H9 (cell line): ENCODE measurements around the gene FEN1. TPM values are rescaled to one million over a fixed set of nuclear protein-coding genes. Genes with fewer than 3 reads are reported as not detected.

ENCODE experiments used
- DNase-seq: peaks from one replicate; pipeline ENCODE4 v3.0.0-alpha.2; 2017
- H2AFZ ChIP-seq: one replicate; pipeline ENCODE4 v1.6.1; 2013; ENCODE audit warnings: mild to moderate bottlenecking, low read length, control low read depth, moderate library complexity
- H2AK5ac ChIP-seq: 2 replicates; pipeline ENCODE4 v1.6.1; 2013; ENCODE audit warnings: low read length, control low read depth, mixed read lengths; ENCODE audit not compliant: insufficient read length
- H2BK120ac ChIP-seq: one replicate; pipeline ENCODE4 v1.6.1; 2013; ENCODE audit warnings: low read depth, mild to moderate bottlenecking, low read length, control low read depth, inconsistent platforms; ENCODE audit not compliant: poor library complexity, severe bottlenecking
- H2BK12ac ChIP-seq: 2 replicates; pipeline ENCODE4 v1.6.1; 2013; ENCODE audit warnings: low read length, control low read depth, mixed read lengths, low read depth; ENCODE audit not compliant: insufficient read length
- H2BK15ac ChIP-seq: 2 replicates; pipeline ENCODE4 v1.6.1; 2013; ENCODE audit warnings: low read depth, low read length, control low read depth
- H2BK20ac ChIP-seq: one replicate; pipeline ENCODE4 v1.6.1; 2013; ENCODE audit warnings: low read depth, mild to moderate bottlenecking, low read length, control low read depth, inconsistent platforms; ENCODE audit not compliant: poor library complexity, severe bottlenecking
- H2BK5ac ChIP-seq: 2 replicates; pipeline ENCODE4 v1.6.1; 2013; ENCODE audit warnings: low read length, control low read depth, mixed read lengths; ENCODE audit not compliant: insufficient read length
- H3K14ac ChIP-seq: 2 replicates; pipeline ENCODE4 v1.6.1; 2013; ENCODE audit warnings: low read length, control low read depth; ENCODE audit not compliant: insufficient read depth
- H3K18ac ChIP-seq: 2 replicates; pipeline ENCODE4 v1.6.1; 2013; ENCODE audit warnings: low read depth, mild to moderate bottlenecking, mixed read lengths, low read length, control low read depth; ENCODE audit not compliant: insufficient read length
- H3K23ac ChIP-seq: 2 replicates; pipeline ENCODE4 v1.6.1; 2013; ENCODE audit warnings: low read length, control low read depth, mixed read lengths, low read depth; ENCODE audit not compliant: insufficient read length
- H3K23me2 ChIP-seq: 2 replicates; pipeline ENCODE4 v1.6.1; 2013; ENCODE audit warnings: low read depth, mild to moderate bottlenecking, mixed read lengths, low read length, control low read depth; ENCODE audit not compliant: insufficient read length, poor library complexity, severe bottlenecking
- H3K27ac ChIP-seq: 2 replicates; pipeline ENCODE4 v1.5.1; 2013; ENCODE audit warnings: low read length, control low read depth, mixed read lengths, low read depth; ENCODE audit not compliant: insufficient read length
- H3K27me3 ChIP-seq: 2 replicates; pipeline ENCODE4 v1.6.1; 2013; ENCODE audit warnings: low read length, control low read depth, inconsistent platforms; ENCODE audit not compliant: insufficient read depth
- H3K4ac ChIP-seq: 2 replicates; pipeline ENCODE4 v1.6.1; 2013; ENCODE audit warnings: low read depth, mild to moderate bottlenecking, control low read depth, inconsistent platforms, low read length, moderate library complexity
- H3K4me1 ChIP-seq: 2 replicates; pipeline ENCODE4 v1.6.1; 2013; ENCODE audit warnings: low read length, control low read depth, inconsistent platforms; ENCODE audit not compliant: insufficient read depth
- H3K4me2 ChIP-seq: 2 replicates; pipeline ENCODE4 v1.6.1; 2013; ENCODE audit warnings: low read length, control low read depth, mixed read lengths; ENCODE audit not compliant: insufficient read length, insufficient read depth
- H3K56ac ChIP-seq: 2 replicates; pipeline ENCODE4 v1.6.1; 2013; ENCODE audit warnings: low read depth, mild to moderate bottlenecking, mixed read lengths, low read length, control low read depth; ENCODE audit not compliant: insufficient read length
- H3K79me1 ChIP-seq: 2 replicates; pipeline ENCODE4 v1.6.1; 2013; ENCODE audit warnings: low read depth, mild to moderate bottlenecking, moderate library complexity, low read length, control low read depth, inconsistent platforms; ENCODE audit not compliant: insufficient read depth, poor library complexity, severe bottlenecking
- H3K79me2 ChIP-seq: 2 replicates; pipeline ENCODE4 v1.6.1; 2013; ENCODE audit warnings: low read length, control low read depth, inconsistent platforms; ENCODE audit not compliant: insufficient read depth
- H3K9ac ChIP-seq: 2 replicates; pipeline ENCODE4 v1.6.1; 2013; ENCODE audit warnings: low read length, control low read depth, mixed read lengths; ENCODE audit not compliant: insufficient read length; ENCODE audit errors: extremely low read depth
- H3K9me3 ChIP-seq: one replicate; pipeline ENCODE4 v1.6.1; 2013; ENCODE audit warnings: low read depth, low read length, inconsistent platforms; ENCODE audit not compliant: control insufficient read depth
- H3T11ph ChIP-seq: one replicate; pipeline ENCODE4 v1.6.1; 2013; ENCODE audit warnings: mild to moderate bottlenecking, low read length, control low read depth, inconsistent platforms
- H4K20me1 ChIP-seq: one replicate; pipeline ENCODE4 v1.6.1; 2013; ENCODE audit not compliant: control insufficient read depth, insufficient read length, insufficient read depth
- H4K5ac ChIP-seq: 2 replicates; pipeline ENCODE4 v1.6.1; 2013; ENCODE audit warnings: low read depth, mild to moderate bottlenecking, mixed read lengths, low read length, control low read depth; ENCODE audit not compliant: insufficient read length
- H4K8ac ChIP-seq: replicated peaks from 2 replicates; pipeline ENCODE4 v1.6.1; 2013; ENCODE audit warnings: low read length, control low read depth, mixed read lengths, low read depth; ENCODE audit not compliant: insufficient read length
- H4K91ac ChIP-seq: 2 replicates; pipeline ENCODE4 v1.6.1; 2013; ENCODE audit warnings: low read depth, mild to moderate bottlenecking, moderate library complexity, mixed read lengths, low read length, control low read depth; ENCODE audit not compliant: insufficient read length
- H3K27ac Mint-ChIP-seq, 3 experiments: 2 replicates in 2 of 3; 3 replicates in 1 of 3; pipeline ENCODE4 v1.8.0; 2020 to 2021; ENCODE audit warnings: mixed read lengths in 3 of 3, mild to moderate bottlenecking in 1 of 3, moderate library complexity in 1 of 3
- H3K27me3 Mint-ChIP-seq: 2 replicates; pipeline ENCODE4 v1.8.0; 2021; ENCODE audit warnings: low read depth, mild to moderate bottlenecking, moderate library complexity, mixed read lengths
- H3K36me3 Mint-ChIP-seq, 3 experiments: 2 replicates in 2 of 3; 3 replicates in 1 of 3; pipeline ENCODE4 v1.8.0; 2020 to 2021; ENCODE audit warnings: low read depth in 3 of 3, mixed read lengths in 3 of 3; ENCODE audit not compliant: insufficient read depth in 1 of 3
- H3K4me1 Mint-ChIP-seq, 2 experiments: 2 replicates each; pipeline ENCODE4 v1.8.0; 2020; ENCODE audit warnings: mixed read lengths in 2 of 2
- H3K4me3 Mint-ChIP-seq, 2 experiments: 2 replicates in 1 of 2; 3 replicates in 1 of 2; pipeline ENCODE4 v1.8.0; 2020 to 2021; ENCODE audit warnings: mild to moderate bottlenecking in 2 of 2, mixed read lengths in 2 of 2, moderate library complexity in 1 of 2
- H3K9me3 Mint-ChIP-seq, 2 experiments: 2 replicates in 1 of 2; 3 replicates in 1 of 2; pipeline ENCODE4 v1.8.0; 2020; ENCODE audit warnings: mild to moderate bottlenecking in 2 of 2, mixed read lengths in 2 of 2, moderate library complexity in 1 of 2
- CTCF ChIP-seq: fragments of 200-600 bp; sonication (generic); conservative IDR thresholded peaks from 3 replicates; pipeline ENCODE4 v1.8.0; 2021; ENCODE audit warnings: antibody characterized with exemption, mild to moderate bottlenecking
- WGBS: extraction: QIAGEN DNeasy Blood & Tissue Kit; methylation state at CpG from one replicate; pipeline ENCODE4 v1.1.7; 2013; ENCODE audit warnings: missing lambda C conversion rate, low lambda C conversion rate, mixed read lengths; ENCODE audit not compliant: insufficient read length; ENCODE audit errors: extremely low coverage; 5-methylcytosine and 5-hydroxymethylcytosine counted together
- total RNA-seq: library from RNA; stranded (reverse); gene quantifications from 2 replicates; pipeline ENCODE4 v1.2.1, GENCODE V29; 2021

FEN1 gene
- total RNA-seq, 1 experiment from 2014 or later: 114 TPM

- no peak overlapping the region for H3K4ac ChIP-seq
- no peak overlapping the region for H2BK120ac ChIP-seq
- no peak overlapping the region for H3T11ph ChIP-seq
- H3K23ac ChIP-seq: no peak overlapping the region
- H2BK12ac ChIP-seq: no peak overlapping the region
- no peak overlapping the region for H4K5ac ChIP-seq
- Mint-ChIP-seq H3K4me1 (peaks cover 44 to 53% of the 10 kb centered on the region in 2 experiments), H3K27me3 (peaks cover 28% of the 10 kb centered on the region), H3K9me3 (peaks cover 0 to 3% of the 10 kb centered on the region in 2 experiments; a peak in 1 of 5 replicates), H3K36me3 (no peaks in the 10 kb centered on the region), H3K4me3 (no peak overlapping the region), H3K27ac (peak overlapping the region in 2 of 3 experiments; percentile 87 to 89; a peak in 2 of 7 replicates)
- no peak for TF ChIP-seq CTCF
- DNase-seq: no peak
- WGBS: no CpG with 5 or more reads among the region's 4 CpGs
- H3K79me2 ChIP-seq: no peaks in the 10 kb centered on the region
- no peak overlapping the region for H2AK5ac ChIP-seq
- no peak overlapping the region for H2BK20ac ChIP-seq
- H4K91ac ChIP-seq: no peak overlapping the region
- H3K18ac ChIP-seq: no peak overlapping the region
- no peak overlapping the region for H3K27ac ChIP-seq
- no peak overlapping the region; the same call in 1 of the 2 replicates for H3K14ac ChIP-seq
- no peak overlapping the region for H4K8ac ChIP-seq
- H3K23me2 ChIP-seq: peaks cover 5% of the 10 kb centered on the region
- peaks cover 4% of the 10 kb centered on the region; the same call in 1 of the 2 replicates for H3K4me1 ChIP-seq
- no peak overlapping the region for H3K9ac ChIP-seq
- H4K20me1 ChIP-seq: no peaks in the 10 kb centered on the region
- H3K4me2 ChIP-seq: no peak overlapping the region
- H3K9me3 ChIP-seq: no peaks in the 10 kb centered on the region
- no peak overlapping the region for H2AFZ ChIP-seq
- no peak overlapping the region for H3K56ac ChIP-seq
- no peaks in the 10 kb centered on the region for H3K79me1 ChIP-seq
- H3K27me3 ChIP-seq: peaks cover 8% of the 10 kb centered on the region; the same call in 1 of the 2 replicates
- no peak overlapping the region for H2BK15ac ChIP-seq
- no peak overlapping the region for H2BK5ac ChIP-seq
Measured at GRCh38 chr11:61756147-61756451, 36.6 kb upstream of the FEN1 start.
